Measurements from ENCODE around the gene PXDC1.

Gene PXDC1

DNA sequence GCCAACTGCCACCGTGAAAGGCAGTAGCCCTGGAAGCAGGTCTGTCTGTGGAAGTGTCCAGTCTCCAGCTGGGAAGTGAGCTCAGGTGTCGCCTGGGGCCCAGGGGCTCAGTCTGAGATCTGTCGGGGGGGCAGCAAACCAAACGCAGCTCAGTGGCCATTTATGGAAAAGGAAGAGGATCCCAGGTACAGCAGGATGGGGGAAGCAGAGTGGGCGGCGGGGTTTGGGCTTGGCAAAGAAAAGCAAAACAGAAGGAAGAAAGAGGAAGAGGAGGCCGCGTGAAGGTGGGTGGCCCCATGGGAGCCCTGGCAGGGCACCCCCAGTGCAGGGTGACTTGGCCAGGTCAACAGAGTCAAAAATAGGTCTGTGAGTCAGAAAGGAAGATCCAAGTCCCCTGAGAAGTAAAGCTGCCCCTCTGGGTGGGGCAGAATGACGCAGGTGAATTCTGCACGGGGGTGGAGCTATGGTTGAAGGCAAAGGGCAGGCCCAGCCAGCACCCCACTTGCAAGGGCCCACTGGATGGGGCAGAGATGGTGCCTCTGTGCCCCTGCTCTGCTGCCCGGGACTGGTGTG is 5.3 kb downstream of the PXDC1 start:
- DNase-seq: no peak

DNA sequence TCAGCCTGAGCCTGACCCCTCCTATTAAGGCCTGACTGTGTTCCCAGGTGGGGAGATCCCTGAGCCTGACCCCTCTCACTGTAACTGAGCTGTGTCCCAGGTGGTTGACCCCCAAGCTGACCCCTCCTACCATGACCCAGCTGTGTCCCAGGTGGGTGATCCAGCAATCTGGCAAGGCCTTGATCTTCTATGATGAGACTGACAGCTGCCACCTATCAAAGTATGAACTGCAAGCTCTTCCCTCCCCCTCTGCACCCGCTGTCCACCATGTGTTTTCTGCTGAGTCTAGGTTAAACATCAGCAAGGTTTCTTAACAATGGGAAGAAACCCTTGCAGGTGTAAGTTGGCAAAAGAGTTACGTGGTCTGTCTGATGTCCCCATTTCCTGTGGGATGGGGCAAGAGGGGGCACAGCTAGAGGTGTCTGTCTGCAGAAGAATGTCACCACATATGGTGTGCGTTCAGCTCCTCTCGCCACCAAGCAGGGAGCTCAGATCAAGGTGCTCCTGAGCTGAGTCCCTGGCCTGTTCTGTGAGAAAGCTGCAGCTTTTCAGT is 5.9 kb downstream of the PXDC1 start:
- DNase-seq: no peak

DNA sequence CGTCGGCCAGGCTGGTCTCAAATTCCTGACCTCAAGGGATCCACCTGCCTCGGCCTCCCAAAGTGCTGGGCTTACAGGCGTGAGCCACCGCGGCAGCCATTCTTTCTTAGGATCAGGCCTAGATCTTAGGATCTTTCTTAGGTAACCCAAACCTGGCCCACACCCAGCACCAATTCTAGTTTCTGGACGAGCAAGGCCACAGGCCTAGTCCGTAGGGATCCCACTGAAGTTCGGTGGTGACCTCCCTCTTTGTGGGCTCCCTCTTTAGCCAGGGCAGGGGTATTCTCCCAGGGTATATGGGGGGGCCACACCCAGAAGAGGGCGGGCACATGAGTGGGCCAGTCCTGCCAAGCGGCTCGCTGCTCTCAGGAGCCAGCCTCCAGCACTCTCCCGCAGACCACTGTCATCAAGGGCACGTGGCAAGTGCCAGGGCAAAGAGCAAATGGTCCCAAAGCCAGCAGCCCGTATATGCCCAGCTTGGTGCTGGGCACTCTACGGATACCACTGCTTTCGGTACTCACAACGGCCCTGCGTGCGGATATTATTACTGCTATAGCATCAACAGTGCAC is 6.5 kb downstream of the PXDC1 start:
- no peak for DNase-seq

DNA sequence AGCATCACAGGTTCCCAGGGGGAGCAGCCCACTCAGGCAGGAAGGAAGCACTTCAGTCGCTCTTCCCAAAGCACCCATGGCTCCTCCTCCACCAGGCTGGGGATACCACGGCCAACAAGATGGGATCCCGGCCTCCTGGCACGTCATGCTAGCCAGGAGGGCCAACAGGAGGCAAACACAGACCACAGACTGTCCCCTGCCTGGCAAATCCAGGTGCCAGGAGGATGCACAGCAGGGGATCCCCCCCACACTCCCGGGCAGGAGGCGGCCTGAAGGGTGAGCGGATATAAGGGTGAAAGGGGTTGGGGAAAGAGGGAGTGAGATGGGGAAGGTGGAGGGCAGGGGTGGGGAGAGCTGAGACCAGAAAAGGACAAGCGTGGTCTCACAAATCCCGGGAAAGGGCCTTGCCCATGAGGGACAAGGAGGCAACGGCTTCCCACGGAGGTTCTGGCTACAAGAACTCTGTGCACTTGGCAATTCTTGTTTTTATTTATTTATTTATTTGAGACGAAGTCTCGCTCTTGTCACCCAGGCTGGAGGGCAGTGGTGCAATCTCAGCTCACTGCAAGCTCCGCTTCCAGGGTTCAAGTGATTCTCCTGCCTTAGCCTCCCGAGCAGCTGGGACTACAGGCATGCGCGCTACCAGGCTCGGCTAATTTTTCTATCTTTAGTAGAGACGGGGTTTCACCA is 7.2 kb downstream of the PXDC1 start:
- DNase-seq: peak; percentile 21

DNA sequence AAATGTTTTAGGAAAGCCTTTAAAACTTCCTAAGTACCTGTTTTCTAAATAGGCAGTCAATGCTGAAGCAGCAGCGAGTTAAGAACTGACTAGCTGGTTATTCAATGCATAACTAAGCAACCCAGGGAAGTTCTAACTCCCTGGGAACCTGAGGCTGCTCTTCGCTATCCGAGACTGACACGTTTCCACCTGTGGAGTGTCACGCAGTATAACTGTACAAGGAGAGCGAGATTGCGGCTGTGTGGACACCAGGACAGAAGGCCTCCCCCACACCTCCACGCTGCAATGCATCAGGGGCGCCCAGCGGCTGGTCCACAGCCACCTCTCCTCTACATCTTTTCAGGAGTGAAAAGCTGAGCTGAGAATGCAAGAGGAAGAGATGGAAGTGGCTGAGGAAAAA is 8.0 kb downstream of the PXDC1 start:
- DNase-seq: no peak

DNA sequence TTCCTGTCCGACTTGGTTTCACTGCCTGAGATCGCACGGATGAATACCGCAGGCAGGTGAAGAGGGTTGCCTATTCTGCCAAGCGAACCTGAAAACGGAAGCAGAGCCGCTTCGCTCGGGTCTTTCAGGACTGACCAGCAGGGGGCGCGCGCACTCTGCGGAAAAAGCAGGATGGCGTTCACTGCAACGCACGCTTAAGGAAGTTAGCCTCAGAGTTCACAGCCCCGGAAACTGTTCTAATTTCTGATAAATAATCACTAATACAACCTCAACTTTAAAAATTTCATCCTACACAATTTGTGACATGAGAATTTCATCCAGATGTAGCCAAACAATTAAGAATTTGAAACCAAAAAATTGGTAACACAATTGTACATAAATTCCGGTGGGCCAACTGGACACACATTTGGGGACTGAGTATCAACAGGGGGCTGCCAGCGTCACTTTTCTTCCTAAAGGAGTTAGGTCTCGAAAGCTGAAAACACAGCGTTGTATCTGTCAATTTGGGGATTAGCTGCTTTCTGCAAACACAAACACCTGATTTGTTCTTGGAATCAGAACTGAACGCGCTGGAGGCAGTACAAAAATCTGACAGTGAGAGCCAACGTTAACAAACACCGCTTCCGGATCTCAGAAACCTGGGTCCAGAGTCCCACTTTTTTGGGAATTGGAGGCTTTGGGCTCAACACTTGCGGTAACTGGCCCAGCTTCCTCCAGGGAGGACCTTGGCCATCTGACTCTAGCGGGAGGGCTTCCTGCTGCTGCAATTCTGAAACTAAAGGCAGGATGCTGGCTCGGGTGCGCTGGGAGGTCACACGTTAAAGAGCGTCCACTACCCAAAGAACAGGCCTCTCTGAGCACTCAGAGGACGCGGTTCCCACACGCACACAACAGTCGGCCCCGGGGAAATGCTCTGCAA is 8.8 kb downstream of the PXDC1 start:
- peak; percentile 78 for DNase-seq

DNA sequence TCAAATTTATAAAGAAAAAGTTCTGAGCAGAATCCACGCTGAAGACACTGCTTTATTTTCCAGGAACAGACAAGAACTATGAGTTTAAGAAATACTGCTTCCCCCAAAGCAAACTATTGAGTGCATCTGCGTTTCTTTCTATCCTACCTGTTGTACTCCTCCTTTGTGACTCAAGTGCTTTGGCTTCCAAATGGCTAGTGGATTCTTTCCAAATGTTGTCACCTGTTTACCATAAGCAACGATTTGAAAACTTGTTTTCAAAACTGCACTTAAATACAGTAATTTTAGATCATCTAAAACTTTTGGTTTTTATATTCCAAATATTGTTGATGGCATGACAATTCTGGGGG is 9.5 kb downstream of the PXDC1 start:
- DNase-seq: no peak

DNA sequence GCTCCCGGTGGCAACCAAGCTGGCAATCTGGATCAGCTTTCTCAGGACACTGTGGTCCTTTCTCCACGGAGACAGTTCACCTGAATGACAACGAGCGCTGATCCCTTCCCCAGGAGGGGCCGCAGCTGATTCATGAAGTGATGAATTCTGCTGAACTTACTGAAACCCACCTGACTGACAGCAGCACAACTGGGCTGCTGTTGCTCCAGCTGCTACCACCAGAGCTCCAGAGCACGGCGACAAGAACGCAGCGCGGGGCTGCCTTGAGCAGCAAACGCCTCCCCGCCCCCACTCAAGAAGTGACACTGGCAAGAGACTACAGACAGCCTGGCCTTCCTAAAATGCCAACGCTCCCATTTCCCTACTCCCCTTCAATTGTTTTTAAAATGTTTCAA is 10.0 kb downstream of the PXDC1 start:
- DNase-seq: no peak

DNA sequence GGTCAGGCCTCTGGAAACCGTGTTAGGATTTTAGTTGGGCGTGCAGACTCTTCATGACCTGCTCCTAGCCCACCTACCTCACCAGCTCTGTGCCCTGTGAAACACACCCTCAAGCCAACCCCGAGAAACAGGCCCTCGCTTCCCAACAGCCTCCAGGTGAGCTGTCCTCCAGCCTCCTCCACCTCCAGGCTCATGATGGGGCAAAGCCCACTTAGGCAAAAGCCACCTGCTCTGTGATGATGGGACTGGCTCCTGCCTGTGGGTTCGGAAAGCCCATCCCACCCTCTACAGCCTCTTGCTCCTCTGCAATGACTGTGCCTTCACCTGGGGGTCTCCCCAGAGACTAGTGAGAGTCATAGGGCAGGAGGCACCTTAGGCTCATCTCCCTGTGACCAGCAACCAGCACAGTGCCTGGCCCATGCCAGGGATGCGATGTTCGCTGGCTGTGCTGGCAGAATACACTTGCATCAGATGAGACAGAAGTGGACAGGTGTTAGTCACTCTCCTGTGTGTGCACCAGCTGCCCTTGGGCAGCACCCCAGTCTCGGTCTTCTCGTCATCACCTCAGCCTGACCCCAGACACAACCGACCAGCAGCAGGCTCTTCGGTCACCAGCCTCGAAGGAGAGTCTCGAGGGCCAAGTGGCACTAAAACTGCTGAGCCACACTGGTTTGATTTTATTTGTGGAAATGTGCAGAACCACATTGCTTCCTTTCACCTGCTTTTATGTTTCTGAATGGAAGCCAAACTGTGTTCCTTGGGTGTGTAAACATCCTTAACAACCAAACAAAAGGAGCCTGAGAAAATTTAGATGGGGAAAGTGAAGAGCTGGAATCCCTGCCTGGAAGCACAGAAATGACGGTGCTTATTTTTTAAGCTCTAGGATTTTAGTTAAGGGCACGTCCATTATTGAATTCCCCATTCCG is 10.7 kb downstream of the PXDC1 start:
- DNase-seq: no peak

DNA sequence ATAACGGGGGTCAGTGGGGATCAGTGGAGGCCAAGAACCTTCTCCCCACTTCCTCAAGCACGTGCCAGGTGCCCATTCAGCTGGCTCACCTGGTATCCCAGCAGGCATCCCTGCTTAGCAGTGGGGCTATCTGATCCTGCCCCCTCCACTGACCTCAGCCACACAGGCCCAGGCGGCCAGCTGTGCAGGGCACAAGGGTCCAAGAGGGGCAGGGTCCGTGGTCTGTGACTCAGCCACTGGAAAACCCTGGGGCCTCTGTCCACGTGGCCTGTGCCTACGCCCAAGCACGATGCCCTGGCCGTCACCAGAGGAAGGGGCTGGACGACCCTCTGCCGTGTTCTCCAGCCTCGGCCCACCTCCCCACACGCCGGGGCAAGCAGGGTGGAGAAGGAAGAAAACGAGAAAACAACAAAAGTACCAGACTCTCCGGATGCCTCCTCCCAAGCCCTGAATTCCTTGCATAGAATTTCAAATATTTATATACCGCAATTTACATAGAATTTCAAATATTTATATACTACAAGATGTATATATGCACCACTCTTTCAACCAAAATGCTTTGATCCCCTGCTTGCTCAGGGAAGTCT is 12.1 kb downstream of the PXDC1 start:
- DNase-seq: no peak

DNA sequence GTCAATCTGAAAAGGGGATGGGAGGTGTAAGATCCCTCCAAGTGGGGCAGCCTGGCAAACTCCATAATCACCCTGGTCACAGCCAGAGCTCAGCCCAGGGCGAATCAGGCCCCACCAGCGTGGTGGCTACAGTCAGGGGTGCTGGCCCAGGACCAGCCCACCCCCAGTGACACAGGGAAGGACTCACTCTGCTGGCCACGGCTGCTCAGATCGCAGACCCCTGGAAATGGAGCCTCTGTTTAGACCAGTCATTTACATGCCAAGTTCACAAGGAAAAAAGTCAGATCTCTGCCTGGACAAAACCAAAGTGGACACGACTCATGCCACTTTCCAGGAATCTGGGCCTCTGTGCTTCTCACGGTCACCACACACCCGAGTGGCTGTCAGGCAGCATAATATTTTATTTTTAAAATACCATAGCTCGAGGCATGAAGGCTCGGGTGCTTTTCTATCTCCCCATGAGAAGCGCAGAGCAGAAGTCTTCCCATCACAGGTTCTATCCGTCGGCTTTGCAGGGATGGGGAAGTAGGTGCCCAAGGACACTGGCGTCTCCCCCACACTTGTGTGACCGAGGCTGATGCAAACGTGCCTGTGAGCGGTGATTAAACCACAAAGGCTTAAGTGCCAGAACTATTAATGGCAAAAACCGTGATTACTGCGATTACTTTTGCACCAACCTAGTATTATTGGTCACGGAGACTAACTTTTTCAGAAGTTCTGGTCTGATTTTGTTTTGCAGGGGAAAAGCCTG is 13.0 kb downstream of the PXDC1 start:
- no peak for DNase-seq

DNA sequence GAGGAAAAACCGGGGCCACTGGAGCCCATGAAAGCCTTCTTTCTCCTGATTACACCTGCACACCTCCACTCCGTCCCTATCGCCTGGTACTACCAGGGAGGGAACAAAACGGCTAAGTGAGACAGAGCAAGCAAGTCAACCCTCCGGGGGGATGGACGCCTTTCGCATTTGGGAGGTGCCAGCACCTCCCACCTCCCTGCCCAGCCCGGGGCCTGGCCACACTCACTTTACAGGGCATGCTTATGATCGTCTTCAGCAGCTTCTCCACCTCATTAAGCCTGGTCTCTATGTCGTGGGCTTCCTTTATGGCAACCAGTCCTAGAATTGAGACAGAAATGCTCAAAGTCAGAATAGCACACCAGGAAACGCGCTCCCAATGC is 13.7 kb downstream of the PXDC1 start:
- no peak for DNase-seq

DNA sequence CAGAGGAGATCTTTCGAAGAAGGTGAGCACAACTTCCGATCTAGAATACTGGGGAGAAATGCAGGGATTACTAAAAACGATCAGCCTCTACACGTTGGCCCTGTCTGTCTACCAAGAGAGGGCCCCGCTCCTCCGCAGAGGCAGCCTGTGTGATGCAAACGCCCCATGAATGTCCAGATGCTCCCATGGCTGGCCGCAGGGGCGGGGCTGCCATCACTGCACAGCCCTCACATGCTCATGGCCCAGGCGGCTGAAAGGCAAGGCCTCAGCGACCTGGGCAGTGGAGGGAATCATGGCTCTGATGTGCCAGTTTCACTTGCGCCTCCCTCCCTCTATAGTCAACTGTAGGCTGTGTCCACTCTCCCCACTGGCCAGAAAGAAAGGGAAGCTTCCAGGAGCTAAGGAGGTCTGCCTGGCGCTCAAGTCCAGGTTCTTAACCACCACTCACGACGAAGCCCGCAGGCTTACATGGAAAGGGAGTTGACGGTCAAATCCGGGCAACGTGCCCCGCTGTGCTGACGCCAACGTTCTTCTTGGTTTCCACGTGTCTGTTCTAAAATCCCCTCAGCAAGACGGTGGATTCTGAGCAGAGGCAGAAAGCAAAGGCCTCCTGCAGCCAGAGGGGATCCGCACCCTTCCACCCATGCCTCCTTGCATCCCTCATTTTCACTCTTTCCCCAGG is 14.2 kb downstream of the PXDC1 start:
- DNase-seq: no peak

DNA sequence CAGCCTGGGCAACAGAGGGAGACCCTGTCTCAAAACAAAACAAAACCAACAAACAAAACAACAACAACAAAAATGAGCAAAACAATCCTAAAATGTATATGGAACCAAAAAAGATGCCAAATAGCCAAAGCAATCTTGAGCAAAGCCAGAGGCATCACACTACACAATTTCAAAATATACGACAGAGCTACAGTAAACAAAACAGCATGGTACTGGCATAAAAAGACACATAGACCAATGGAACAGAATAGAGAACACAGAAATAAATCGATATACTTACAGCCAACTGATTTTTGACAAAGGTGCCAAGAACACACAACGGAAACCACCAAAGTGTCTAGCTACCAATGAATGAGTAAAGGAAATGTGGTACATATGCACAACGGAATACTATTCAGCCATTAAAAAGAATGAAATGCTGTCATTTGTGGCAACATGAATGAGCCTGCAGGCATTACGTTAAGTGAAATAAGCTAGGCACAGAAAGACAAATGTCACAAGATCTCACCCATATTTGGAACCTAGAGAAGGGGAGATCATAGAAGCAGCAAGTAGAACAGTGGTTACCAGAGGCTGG is 16.4 kb downstream of the PXDC1 start:
- DNase-seq: no peak

DNA sequence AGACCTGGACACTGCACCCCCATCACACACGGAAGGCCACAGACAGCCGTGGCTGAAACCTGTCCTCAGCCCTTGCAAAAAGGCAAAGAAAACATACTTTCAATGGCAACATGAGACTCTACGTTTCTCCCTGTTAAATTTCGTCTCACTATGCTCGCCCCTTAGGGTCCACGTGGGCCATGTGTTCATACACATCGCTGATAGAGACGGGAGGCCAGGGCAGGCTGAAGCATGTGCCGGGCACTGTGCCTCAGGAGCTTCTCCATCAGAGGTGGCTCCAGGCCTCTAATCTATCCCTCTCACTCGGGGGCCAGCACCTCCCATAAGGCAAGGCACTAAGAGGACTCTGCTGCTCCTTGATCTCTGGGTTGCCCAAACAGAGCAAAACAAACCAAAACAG is 17.5 kb downstream of the PXDC1 start:
- DNase-seq: no peak

DNA sequence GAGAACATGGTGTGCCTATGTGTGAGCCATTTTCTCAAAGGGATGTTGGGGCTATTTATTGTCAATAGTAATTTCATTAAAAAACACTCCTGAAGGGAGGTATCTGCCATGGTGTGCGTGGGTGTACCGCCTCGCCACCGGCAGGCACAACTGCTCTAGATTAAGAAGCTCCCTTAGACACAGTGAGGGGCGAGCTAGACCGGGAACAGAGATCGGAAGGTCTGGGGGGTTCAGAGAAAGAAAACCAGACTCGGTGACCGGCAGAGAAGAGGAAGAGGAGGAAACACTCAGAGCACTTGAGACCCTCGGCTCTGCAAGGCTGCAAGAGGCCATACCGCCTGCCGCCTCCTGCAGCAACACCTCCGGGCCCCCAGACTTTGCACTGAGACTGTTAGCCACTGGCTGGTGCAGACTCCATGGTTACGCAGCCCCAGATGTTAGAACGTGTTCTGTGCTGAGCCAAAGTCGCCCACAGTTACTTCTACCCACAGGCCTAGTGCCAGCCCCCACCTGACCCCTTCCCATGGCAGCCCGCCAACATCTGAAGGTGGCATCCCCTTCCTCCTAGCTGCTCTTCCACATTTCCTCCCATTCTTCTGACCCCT is 18.1 kb downstream of the PXDC1 start:
- no peak for DNase-seq

DNA sequence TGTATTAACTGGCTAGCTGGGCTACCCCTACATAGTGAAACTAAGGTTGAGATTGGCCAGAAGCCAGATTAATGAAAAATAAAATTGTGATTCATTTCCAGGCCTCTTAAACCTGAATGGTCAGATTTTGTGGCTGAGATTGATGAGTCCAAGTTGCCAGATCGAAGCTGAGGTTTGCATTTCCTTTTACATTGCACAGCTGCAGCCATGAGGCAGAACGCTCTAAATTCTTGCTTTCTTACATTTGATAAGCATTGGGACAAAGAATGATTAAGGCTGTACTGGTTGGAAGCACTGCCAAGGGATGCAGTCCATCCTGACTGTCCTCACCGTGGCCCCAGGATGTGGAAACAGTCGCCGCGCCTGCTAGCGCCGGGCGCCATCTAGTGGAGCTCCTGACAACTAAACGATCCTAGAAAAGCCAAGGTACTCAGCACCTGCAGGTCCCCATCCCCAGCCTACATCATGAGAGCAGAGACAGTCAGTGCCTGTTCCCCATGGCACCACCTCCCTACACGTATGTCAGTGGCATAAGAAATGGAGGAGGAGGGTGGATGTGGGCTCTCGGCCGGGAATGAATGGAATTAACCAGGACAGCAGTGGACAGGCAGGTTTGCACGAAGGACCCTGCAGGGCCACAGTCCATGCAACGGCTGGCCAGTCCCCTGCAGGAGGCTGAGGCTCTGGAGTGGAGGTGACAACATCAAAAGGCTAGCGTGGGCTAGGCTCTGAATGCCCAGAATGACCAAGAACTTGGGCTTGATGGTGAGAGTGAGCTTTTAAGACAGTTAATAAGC is 19.0 kb downstream of the PXDC1 start:
- peak; percentile 79 for DNase-seq

DNA sequence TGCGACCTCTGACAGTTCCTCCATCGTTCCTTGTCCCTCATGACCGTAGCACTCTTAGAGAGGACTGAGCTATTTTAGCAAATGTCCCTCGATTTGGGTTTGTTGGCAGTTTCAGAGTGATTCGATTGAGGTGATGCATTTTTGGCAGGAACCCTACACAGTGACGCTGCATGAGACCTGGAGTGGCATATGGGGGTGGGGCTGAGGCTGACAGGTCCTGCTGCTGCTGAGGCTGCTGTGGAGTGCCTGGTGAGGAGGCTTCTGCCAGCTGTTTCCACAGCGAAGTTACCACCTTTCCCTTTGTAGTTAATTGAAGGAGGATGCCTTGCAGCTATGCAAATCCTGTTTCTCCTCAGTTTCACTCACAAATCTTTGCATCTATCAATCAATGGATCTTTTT is 19.8 kb downstream of the PXDC1 start:
- DNase-seq: peak; percentile 68
